Lung microvascular endothelial cell (primary cell): ENCODE data around the gene CDYL2. TPM values are rescaled to one million over a fixed set of nuclear protein-coding genes. Genes with fewer than 3 reads are reported as not detected.

Experiments
- DNase-seq, 2 donors: peaks; one replicate each; pipeline versions ENCODE4 v3.0.0 to v3.0.0-alpha.2; 2010; ENCODE audit warnings: low read depth in 2 of 2
- total RNA-seq: library from RNA; depleted of rRNA; stranded (reverse); fragments of >200 nt; gene quantifications from 2 replicates; pipeline ENCODE4 v1.2.1, GENCODE V29; 2014

The CDYL2 gene
- total RNA-seq, 1 donor from 2014 or later, result 29.0 TPM

- no peak for DNase-seq
Observed at GRCh38 chr16:80708823-80709222, 95.6 kb downstream of the CDYL2 start.

DNA sequence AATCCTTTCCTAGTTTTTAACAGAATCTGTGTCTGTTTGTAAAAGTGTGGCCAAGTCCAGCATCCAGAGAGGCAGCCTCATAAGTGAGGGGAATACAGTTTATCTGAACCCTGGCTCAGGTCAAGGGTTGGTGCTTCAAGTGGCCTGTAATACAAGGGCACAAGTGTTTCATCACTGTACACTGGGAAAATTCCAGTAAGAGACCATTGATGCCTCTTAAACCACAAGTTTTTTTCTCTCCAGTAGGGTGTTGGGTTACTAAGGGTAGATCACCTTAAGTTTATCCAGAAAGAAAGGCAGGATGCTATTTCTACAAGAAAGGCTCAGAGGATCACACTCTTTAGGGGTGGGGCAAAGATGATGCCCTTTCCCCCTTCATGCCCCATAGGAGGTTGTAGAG is 96.7 kb downstream of the CDYL2 start:
- no peak for DNase-seq

- no peak for DNase-seq
Observed at GRCh38 chr16:80705596-80705995, 98.8 kb downstream of the CDYL2 start.

DNA sequence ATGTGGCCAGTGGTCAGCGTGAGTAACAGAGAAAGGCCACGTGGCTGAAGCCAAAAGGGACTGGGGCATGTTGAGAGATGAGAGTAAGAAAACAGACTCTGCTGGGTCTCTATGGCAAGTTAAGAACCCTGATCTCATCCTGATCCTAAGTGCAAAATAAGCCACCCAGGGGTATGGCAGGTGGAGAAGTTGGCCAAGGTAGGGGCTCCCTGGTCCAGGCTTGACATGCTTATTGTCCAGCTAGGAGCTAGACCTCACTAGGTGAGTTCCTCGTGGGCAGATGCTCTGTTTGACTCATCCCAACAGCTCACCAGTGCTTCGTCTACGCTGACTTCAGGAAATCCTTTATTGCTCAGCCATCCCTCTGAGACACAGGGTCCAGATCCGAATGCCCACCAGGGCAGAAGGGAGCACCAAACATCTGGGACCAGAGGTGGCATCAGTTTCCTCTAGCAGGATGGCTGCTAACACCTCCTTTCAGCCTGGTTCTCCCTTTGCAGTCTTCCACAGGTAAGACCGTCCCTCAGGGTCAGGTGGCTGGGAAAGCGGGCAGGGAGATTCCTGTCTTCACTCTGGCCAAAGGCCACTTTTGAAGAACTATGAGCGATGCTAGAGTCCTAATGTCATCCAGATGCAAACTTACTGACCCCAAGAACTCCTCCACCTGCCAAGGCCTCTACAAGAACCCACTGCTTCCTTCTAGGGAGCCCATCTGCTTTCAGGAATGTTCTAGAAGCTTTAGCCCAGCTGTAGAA is 99.5 kb downstream of the CDYL2 start:
- DNase-seq, result no peak

DNA sequence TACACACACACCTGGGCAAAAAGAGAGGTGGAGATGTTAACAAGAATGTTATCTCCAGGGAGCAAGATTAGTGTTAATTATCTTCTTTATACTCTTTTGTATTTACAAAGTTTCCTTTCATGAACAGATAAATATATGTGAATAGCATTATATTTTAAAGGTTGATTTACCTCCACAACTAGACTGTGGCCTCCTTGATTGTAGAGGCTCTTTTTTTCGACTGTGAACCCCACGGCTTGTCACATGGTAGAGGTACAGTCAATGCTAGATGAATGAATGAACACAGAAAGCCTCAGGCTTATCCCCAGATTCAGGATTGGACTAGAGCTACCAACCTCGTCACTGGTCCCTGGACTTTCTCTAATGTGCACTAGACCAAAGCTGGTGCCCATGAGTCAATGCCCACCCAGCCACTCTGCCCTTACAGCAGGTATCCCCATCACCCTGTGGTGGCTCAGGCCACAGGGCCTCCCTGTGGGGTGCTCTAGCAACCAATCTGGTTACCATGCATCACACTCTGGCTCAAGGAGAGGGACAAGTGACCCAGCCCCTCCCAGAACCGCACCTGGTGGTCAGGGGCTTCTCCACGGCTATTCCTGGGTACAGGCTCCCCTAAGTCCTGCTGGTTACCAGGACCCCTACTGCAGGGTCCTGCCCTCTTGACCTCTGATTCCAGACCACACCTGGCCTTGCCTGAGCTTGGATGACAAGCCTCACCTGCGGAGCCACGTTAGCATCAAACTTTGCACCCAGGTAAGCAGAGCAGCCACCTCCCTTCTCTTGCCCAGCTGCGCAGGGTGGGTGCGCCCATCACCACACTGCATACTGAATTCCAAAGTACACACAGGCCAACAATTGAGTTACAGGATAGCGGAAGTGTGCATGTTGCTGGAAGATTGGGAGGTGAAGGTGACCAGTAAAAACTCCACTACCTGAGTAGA is 101.0 kb downstream of the CDYL2 start:
- DNase-seq, result no peak

GRCh38 chr16:80702696-80703095 is 101.7 kb downstream of the CDYL2 start:
- no peak for DNase-seq

DNA sequence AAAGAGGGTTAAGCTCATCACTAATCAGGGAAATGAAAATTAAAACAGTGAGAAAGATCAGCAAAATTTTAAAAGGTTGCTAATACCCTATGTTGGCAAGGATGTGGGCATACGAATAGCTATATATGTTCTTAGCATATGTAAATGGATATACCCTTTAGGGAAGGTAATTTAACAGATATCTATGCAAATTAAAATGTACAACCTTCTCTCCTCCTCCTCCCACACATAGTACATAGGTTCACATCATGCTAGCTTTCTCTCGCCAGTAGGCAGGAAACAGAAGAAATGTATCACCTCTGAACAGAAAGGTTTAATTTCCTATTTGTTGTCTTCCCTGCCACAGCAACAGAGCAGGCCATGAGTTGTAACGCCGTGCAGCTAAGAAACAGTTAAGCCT is 103.8 kb downstream of the CDYL2 start:
- DNase-seq, result no peak

- DNase-seq, result no peak
Observed at GRCh38 chr16:80695020-80695419, 109.4 kb downstream of the CDYL2 start.

DNA sequence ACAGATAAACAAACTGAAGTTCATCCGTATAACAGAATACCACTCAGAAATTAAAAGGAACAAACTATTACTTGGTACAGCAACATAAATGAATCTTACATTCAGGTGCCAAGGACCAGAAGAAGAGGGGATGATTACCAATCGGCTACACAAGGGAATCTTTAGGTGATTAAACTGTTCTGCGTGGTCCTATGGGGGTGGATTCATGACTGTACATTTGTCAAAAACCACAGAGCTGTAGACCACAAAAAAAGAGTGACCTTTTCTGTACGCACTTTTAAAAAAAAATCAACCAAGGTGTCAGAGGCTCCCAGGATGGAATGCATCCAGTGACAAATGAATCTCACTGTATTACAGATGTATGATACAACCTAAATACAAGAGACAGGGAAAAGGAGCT is 110.8 kb downstream of the CDYL2 start:
- DNase-seq, result no peak

DNA sequence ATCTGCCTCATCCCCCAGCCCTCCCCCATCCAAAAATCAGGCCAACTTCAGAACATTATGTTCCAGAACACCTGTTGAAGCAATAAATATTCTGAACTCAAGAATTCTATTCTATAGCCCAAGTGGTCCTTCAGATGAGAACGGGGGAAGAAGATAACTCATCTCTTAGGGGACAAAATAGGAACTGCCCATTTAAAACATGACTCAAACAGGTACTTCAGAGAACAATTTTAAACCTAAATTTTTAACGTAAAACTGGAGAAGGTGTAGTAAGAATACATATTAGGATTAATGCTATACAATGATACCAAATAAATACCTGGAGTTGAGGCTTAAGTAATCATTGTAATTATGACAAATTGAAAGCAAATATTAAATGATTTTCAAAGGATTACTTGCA is 112.1 kb downstream of the CDYL2 start:
- DNase-seq, result no peak

- no peak for DNase-seq
Observed at GRCh38 chr16:80691111-80691741, 113.2 kb downstream of the CDYL2 start.

GRCh38 chr16:80689487-80689886 is 114.9 kb downstream of the CDYL2 start:
- DNase-seq, result peak in 1 of 2 donors; percentile 56

DNA sequence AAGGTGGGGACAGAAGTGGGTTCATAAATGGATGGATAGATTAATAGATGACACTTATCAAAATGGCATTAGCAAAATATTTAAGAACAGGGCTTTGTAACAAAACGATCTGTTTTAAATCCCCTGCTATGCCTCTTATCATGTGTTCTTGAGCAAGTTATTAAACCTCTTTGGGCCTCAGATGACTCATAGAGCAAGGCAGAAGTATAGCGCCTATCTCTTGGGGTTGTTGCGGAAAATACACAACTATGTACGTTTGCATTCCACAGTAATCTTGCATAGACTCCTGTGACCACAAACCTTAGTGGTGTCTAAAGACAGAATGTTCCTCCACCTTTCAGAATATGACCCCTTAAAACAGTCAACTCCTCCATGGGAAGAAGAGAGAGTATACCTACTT is 116.8 kb downstream of the CDYL2 start:
- DNase-seq, result no peak

- no peak for DNase-seq
Observed at GRCh38 chr16:80684906-80685305, 119.5 kb downstream of the CDYL2 start.

DNA sequence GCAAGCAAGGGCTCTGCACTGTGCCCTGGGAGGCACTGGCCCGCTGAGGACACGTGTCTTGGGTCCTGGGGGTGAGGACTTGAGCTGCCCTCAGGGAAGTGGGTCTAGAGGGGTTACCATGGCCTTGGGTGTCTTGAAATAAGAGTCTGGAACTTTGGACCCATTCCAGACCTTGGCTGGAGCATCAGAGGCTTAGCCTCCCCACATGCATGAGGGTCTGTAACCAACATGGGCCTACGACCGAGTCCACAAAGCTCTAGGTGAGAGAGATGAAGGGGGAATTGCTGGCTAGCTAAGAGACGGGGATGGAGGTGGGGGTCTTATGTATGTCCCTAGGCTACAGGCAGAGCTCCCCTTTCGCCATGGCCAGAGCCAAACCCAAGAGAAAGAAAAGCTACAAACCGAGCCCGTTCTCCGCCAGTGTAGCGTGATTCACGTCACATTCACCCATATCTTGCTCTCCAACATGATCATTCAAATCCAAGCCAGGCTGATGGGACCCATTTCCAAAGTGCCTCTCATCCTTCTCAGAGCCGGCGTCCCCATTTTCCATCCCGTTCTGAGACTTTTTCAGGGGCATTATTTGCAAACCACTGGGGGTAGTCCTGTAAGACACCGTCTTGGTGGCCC is 120.1 kb downstream of the CDYL2 start:
- no peak for DNase-seq

- DNase-seq, result no peak
Observed at GRCh38 chr16:80683646-80684045, 120.8 kb downstream of the CDYL2 start.

DNA sequence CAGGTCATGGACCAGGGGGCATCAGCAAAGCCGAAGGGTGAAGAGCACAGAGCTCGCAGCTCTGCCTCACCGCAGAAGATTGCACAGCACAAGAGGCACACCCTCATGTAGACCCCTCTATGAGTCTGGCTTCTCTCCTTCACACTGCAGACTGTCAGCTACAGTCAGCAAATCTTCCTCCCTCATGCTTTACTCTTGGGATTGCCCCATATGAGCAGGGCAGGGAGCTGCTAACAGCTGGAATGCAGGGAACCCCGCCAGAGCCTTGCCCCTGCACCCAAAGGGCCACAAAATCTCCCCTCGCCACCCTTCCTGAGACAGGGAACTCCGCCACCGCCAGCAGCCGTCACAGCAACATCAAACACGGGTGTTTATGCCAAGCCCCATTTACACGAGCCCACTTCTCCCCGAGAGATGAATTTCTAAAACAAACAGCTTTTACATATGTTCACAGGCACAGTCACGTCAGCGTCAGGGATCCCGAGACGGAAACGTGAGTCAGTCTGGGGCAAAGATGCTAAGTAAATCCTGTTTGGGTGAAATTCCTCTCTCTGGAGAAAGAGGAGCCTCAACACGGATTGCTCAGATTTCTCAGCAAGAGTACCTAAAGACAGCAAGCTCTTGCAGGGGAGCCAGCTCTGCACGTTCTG is 121.9 kb downstream of the CDYL2 start:
- peak in 1 of 2 donors; percentile 91 for DNase-seq

- DNase-seq, result no peak
Observed at GRCh38 chr16:80681436-80681835, 123.0 kb downstream of the CDYL2 start.

DNA sequence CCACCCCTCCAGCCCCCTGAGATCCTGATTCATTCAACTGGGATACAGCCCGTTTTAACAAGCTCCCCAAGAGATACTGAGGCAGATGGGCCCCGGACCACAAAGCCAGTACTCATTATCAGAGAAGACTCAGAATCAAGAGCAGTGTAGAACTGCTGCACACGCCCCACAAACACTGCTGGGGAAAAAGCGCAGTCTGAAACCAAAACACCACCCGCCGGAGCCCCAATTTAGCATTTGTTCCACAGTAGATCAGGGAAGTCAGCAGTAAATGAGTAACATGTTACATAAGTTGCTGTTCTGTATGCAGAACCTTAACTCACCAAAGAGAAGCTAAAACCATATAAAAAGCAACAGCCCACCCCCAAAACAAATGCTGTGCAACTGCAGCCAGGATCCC is 123.6 kb downstream of the CDYL2 start:
- no peak for DNase-seq

- DNase-seq, result no peak
Observed at GRCh38 chr16:80680046-80680445, 124.4 kb downstream of the CDYL2 start.

DNA sequence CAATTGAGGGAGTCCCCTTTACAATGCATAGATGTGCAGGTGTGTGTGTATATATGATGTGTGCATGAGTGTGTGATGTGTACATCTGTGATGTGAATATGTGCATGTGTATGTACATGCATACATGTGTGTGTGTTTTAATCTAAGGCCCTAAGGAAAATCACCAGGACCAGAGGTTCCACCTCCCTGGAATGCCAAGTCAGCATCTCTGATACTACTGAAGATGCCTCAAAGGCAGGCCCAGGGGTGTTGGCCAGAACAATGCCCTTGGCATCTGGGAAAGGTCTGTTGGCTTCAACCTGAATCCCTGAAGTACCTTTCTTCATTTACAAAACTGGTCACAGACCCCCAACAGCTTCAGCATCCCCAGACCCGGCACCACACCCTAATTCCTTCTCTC is 129.5 kb downstream of the CDYL2 start:
- no peak for DNase-seq
